Smooth muscle cell (in vitro differentiated cells): ENCODE results near the gene MYOZ1. TPM values are rescaled to one million over a fixed set of nuclear protein-coding genes. Genes with fewer than 3 reads are reported as not detected.
A peak's percentile ranks its signal among the peaks of the same experiment; 100 is the strongest.

Experiments
- DNase-seq: peaks from one replicate; lab custom pipeline; 2025; ENCODE audit not compliant: unreplicated experiment; lab: John Stamatoyannopoulos, UW
- H2AFZ ChIP-seq: fragments of 200-600 bp; sonication (generic); 2 replicates; pipeline ENCODE4 v1.6.0; 2016; ENCODE audit warnings: antibody characterized with exemption, low read depth, mild to moderate bottlenecking
- H3F3A ChIP-seq: fragments of 200-600 bp; sonication (generic); 2 replicates; pipeline ENCODE4 v1.6.0; 2017; ENCODE audit warnings: antibody characterized with exemption, low read depth
- H3K27ac ChIP-seq: fragments of 200-600 bp; sonication (generic); 2 replicates; pipeline ENCODE4 v1.5.1; 2016; ENCODE audit warnings: low read depth, mild to moderate bottlenecking
- H3K27me3 ChIP-seq: fragments of 200-600 bp; sonication (generic); 2 replicates; pipeline ENCODE4 v1.6.1; 2016; ENCODE audit warnings: low read depth, mild to moderate bottlenecking
- H3K36me3 ChIP-seq: fragments of 200-600 bp; sonication (generic); 2 replicates; pipeline ENCODE4 v1.5.1; 2016; ENCODE audit warnings: low read depth
- H3K4me1 ChIP-seq: fragments of 200-600 bp; sonication (generic); 2 replicates; pipeline ENCODE4 v1.5.1; 2016; ENCODE audit warnings: low read depth
- H3K4me2 ChIP-seq: fragments of 200-600 bp; sonication (generic); 2 replicates; pipeline ENCODE4 v1.6.0; 2016; ENCODE audit warnings: mild to moderate bottlenecking
- H3K4me3 ChIP-seq: fragments of 200-600 bp; sonication (generic); 2 replicates; pipeline ENCODE4 v1.5.1; 2016; ENCODE audit warnings: mild to moderate bottlenecking
- H3K79me2 ChIP-seq: fragments of 200-600 bp; sonication (generic); 2 replicates; pipeline ENCODE4 v1.6.0; 2016; ENCODE audit warnings: low read depth, mild to moderate bottlenecking
- H3K9ac ChIP-seq: fragments of 200-600 bp; sonication (generic); 2 replicates; pipeline ENCODE4 v1.6.0; 2016; ENCODE audit warnings: low read depth
- H3K9me3 ChIP-seq: fragments of 200-600 bp; sonication (generic); replicated peaks from 2 replicates; pipeline ENCODE4 v1.5.1; 2016; ENCODE audit warnings: low read depth
- H4K20me1 ChIP-seq: fragments of 200-600 bp; sonication (generic); 2 replicates; pipeline ENCODE4 v1.6.0; 2016; ENCODE audit warnings: low read depth
- CTCF ChIP-seq: fragments of 200-600 bp; sonication (generic); IDR thresholded peaks from 2 replicates; pipeline ENCODE4 v1.5.1; 2017; ENCODE audit warnings: borderline replicate concordance, mild to moderate bottlenecking, antibody characterized with exemption; ENCODE audit not compliant: insufficient read depth, poor library complexity, severe bottlenecking
- WGBS: methylation state at CpG from one replicate; pipeline ENCODE4 v1.1.7; 2016; ENCODE audit warnings: low lambda C conversion rate; 5-methylcytosine and 5-hydroxymethylcytosine counted together
- polyA plus RNA-seq: library from polyadenylated mRNA; unstranded; fragments of >200 nt; fragmentation: Nextera tagmentation; extraction: Ambion mirVana; gene quantifications from 2 replicates; pipeline ENCODE4 v1.2.1, GENCODE V29; 2016
- total RNA-seq: library from RNA; depleted of rRNA; stranded (reverse); fragments of >200 nt; gene quantifications from 2 replicates; pipeline ENCODE4 v1.2.3, GENCODE V29; 2014

The MYOZ1 gene
- total and polyA plus RNA-seq, 2 experiments from 2014 or later = 1.7 to 2.4 TPM

DNA sequence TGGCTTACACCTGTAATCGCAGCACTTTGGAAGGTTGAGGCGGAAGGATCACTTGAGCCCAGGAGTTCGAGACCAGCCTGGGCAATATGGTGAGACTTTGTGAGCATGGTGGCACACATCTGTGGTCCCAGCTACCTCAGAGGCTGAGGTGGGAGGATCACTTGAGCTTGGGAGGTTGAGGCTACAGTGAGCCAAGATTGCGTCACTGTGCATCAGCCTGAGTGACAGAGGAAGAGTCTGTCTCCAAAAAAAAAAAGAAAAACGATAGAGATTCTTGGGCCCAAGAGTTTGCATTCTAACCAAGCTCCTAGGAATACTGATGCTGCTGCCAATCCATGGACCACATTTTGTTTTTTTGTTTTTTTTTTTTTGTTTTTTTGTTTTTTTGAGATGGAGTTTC lies 12.1 kb downstream of the MYOZ1 start:
- no peaks in the 10 kb centered on the region for H3K36me3 ChIP-seq
- no peak overlapping the region for H3K27ac ChIP-seq
- no peak for DNase-seq
- H3K27me3 ChIP-seq = no peaks in the 10 kb centered on the region
- H3K4me3 ChIP-seq = no peak overlapping the region
- H3K9me3 ChIP-seq = no peaks in the 10 kb centered on the region
- H3K9ac ChIP-seq = no peak overlapping the region
- WGBS = 96% methylated on average over 5 of the region's 5 CpGs
- no peak for TF ChIP-seq CTCF
- H3K79me2 ChIP-seq = no peaks in the 10 kb centered on the region
- H3K4me1 ChIP-seq = peaks cover 6% of the 10 kb centered on the region
- H3F3A ChIP-seq = no peaks in the 10 kb centered on the region
- H3K4me2 ChIP-seq = no peak overlapping the region
- no peak overlapping the region for H2AFZ ChIP-seq
- no peaks in the 10 kb centered on the region for H4K20me1 ChIP-seq

DNA sequence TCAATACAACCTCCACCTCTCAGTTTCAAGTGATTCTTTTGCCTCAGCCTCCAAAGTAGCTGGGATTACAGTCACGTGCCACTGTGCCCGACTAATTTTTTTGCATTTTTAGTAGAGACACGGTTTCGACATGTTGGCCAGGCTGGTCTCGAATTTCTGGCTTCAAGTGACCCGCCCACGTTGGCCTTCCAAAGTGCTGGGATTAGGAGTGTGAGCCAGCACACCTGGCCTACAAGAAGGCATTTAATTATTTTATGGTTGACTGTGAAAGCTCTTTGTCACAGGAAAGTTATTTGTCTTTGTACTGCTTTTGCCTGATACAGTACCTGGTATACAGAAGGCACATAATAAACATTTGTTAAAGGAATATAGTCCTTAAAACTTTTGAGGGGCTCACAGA lies 12.9 kb downstream of the MYOZ1 start:
- H3K27ac ChIP-seq = no peak overlapping the region
- WGBS = 61% methylated on average over 7 of the region's 7 CpGs
- no peak overlapping the region for H3K4me3 ChIP-seq
- no peak overlapping the region for H3K9ac ChIP-seq
- TF ChIP-seq CTCF = no peak
- no peaks in the 10 kb centered on the region for H3K9me3 ChIP-seq
- H3K4me1 ChIP-seq = peaks cover 6% of the 10 kb centered on the region
- H3K79me2 ChIP-seq = no peaks in the 10 kb centered on the region
- H3K27me3 ChIP-seq = no peaks in the 10 kb centered on the region
- no peaks in the 10 kb centered on the region for H4K20me1 ChIP-seq
- no peak for DNase-seq
- H2AFZ ChIP-seq = no peak overlapping the region
- no peak overlapping the region for H3K4me2 ChIP-seq
- H3F3A ChIP-seq = no peaks in the 10 kb centered on the region
- H3K36me3 ChIP-seq = no peaks in the 10 kb centered on the region

DNA sequence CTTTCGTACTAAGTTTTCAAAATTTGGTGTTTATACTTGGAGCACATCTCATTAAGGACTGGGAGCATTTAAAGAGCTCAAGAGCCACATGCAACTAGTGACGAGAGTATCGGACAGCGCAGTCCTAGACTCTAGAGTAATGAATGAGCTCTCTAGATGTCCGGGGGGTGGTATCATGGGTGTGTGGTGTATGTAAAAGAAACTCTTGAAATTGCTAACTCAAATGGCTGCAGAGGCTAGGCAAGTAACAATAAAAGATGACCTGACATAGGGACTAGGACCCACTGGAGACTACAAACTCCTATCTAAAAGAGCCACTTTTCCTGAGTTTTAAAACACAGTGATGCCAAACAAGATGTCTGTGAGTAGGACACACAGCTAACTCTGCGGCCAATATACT lies 14.0 kb downstream of the MYOZ1 start:
- no peak for TF ChIP-seq CTCF
- Histone ChIP-seq H3K9me3 (no peaks in the 10 kb centered on the region), H3K9ac (no peak overlapping the region), H3K27me3 (no peaks in the 10 kb centered on the region), H2AFZ (no peak overlapping the region), H3K4me1 (peaks cover 6% of the 10 kb centered on the region), H3K27ac (no peak overlapping the region), H4K20me1 (no peaks in the 10 kb centered on the region), H3K4me2 (peak overlapping the region; percentile 98), H3K4me3 (no peak overlapping the region), H3K36me3 (no peaks in the 10 kb centered on the region), H3F3A (no peaks in the 10 kb centered on the region), H3K79me2 (no peaks in the 10 kb centered on the region)
- DNase-seq = no peak
- 98% methylated on average over 6 of the region's 6 CpGs for WGBS
